ENCODE data around the gene AHRR.

GRCh38 chr5:347712-348284 is 26.3 kb downstream of the AHRR start:
- TF ChIP-seq CTCF (conservative IDR thresholded peaks at IDR 0.05; ENCODE audit: low read depth, low read length): no peak
- no peak for TF ChIP-seq EZH2 (IDR thresholded peaks at IDR 0.05; ENCODE audit: low read length, unreplicated experiment)
